ENCODE data around the gene SLC8B1.

- no peak for TF ChIP-seq EZH2 (IDR thresholded peaks at IDR 0.05; ENCODE audit: low read length)
- TF ChIP-seq CTCF (optimal IDR thresholded peaks at IDR 0.05 in 1 of 3, IDR thresholded peaks at IDR 0.05 in 1 of 3, conservative IDR thresholded peaks at IDR 0.05 in 1 of 3; ENCODE audit: extremely low read depth in 1 of 3, insufficient read depth in 2 of 3, low read length in 3 of 3): no peak
Measured at GRCh38 chr12:113348849-113349536, 14.1 kb upstream of the SLC8B1 start.

Measured in keratinocyte (primary cell).